ENCODE data around the gene CHST8.
"Not testable (repeated sequence)": the region's sequence is repeated elsewhere in the genome, so short reads cannot be mapped to it uniquely, and the experiment has no call there.

Gene CHST8

DNA sequence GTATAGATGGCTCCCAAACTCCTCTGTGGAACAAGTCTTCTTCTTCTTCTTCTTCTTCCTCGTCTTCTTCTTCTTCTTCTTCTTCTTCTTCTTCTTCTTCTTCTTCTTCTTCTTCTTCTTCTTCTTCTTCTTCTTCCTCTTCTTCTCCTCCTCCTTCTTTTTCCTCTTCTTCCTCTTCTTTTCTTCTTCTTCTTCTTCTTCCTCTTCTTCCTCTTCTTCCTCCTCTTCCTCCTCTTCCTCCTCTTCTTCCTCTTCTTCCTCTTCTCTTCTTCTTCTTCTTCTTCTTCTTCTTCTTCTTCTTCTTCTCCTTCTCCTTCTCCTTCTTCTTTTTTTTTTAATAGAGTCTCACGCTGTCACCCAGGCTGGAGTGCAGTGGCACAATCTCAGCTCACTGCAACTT lies 3.4 kb upstream of the CHST8 start:
- not testable (repeated sequence) for DNase-seq (ENCODE audit: low spot score)

DNA sequence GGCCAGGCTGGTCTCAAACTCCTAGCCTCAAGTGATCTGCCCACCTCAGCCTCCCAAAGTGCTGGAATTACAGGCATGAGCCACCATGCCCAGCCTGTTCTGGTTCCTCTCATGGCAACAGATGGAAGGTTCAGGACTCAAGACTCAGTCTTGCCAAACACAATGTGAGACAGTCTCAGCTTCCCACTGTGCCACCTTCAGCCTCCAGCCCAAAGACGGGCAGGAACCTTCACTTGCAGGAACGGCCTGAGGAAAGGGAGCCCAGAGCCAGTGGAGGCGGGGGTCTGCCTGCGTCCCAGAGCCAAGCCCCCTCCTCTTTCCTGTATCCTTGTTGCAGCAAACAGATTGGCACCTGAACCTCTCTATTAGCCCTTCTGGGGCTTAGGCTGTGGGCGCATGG lies 2.9 kb upstream of the CHST8 start:
- DNase-seq (ENCODE audit: low spot score): no peak

DNA sequence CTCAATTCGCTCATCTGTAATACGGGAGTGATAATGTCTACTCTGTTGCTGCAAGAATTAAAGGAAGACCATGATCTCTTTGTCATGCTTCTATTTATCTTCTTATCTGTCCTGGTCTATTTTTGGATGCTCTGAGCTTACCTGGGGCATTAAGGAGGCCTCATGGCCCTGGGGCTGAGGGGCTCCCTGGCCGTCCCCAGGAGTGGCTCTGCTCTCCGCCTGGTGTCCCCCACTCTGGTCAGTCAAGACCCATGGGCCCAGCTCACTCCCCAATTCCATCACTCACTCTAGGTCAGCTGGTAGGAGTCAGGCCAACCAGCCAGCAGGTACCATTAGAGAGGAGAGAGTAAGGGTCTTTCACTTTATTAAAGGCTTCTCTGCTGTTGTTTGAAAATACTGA lies 1.1 kb upstream of the CHST8 start:
- DNase-seq (ENCODE audit: low spot score): no peak

DNA sequence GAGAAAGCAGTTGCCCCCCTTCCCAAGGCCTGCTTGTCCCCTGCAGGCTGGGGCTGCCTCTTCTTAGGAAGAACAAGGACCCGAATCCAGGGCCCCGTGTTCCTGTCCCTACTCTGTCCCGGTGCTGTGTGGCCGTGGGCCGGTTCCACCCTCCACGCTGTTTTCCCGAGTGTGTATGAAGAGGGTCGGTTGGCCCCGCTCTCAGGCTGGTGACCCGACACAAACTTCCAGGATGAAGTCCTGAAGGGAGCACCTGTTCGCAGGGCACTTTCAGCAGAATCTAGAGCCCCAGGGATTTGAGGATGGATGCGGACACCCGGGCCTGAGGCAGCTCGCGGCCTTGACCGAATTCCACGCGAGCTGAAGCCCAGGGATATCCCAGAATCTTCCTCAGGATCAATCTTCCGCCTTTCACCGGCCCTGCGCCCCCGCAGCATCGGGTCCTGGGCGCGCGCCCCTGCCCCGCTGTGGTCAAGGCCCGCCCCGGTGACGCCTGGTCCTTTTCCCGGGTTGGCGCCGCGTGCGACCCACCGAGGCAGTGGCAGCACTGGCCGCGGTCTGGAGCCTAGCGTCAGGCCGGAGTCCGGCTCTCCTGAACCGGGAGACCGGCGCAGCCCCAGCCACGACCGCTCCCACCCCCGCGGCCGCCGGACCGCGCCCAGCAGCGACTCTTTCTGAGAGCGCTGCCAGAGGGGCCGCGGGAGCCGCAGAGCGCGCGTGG lies 528 bp upstream of the CHST8 start:
- DNase-seq (ENCODE audit: low spot score): no peak

- no peak for DNase-seq (ENCODE audit: low spot score)
Observed at GRCh38 chr19:33622505-33622808, 704 bp downstream of the CHST8 start.

DNA sequence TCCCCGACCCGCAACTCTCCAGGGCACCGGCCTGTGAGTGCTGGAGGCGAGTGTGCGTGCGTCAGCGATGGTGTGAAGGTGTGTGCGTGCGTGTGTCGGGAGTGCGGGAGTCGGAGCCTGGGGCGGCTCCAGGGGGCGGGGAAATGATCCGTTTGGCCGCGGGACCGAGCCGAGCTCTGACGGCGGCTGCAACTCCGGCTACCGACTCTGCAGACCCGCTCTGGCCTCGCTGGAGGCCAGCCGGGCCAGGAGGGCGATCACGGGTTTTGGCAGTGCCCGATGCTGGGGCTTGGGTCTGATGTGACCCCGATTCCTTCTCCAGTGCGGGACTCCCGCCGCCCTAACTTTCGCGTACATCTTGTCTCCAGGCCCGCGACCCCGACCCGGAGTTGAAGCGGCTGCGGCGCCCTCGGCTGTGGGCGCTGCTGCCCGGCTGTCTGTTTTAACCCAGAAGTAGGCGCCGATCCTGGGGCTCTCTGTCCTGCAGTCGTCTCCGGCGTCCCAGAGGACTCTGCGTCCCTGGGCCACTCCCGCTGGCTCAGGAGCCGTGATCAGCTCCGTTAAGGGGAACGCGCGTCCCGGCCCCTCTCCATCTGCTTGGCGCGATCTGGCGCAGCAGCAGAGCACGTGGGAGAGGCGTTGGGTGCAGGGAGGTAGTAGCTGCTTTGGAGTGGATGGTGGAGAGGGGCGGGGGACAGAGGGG lies 1.2 kb downstream of the CHST8 start:
- DNase-seq (ENCODE audit: low spot score): no peak

DNA sequence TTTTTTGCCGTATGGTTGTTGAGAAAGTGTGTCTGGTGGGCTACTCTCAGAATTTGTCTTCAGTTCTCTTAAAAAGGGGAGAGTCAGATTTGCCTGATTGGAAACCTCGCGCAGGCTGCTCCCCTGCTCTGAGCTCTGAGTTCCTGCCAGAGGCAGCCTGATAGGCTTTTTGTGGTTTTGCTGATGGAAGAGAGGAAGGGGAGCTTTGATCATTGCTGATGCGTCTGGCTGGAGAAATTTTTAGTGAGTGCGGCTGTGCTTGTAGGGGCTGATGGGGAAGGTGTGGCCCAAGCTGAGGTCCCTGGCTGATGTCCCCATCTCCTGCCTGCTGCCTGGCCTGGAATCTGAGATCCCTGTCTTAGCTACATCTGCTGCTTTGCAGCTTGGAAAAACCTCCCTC lies 2.8 kb downstream of the CHST8 start:
- no peak for DNase-seq (ENCODE audit: low spot score)

GRCh38 chr19:33627526-33627925 lies 5.8 kb downstream of the CHST8 start:
- no peak for DNase-seq (ENCODE audit: low spot score)

- no peak for DNase-seq (ENCODE audit: low spot score)
Observed at GRCh38 chr19:33627962-33628839, 6.4 kb downstream of the CHST8 start.

GRCh38 chr19:33628921-33629825 lies 7.4 kb downstream of the CHST8 start:
- peak; percentile 11 for DNase-seq (ENCODE audit: low spot score)

DNA sequence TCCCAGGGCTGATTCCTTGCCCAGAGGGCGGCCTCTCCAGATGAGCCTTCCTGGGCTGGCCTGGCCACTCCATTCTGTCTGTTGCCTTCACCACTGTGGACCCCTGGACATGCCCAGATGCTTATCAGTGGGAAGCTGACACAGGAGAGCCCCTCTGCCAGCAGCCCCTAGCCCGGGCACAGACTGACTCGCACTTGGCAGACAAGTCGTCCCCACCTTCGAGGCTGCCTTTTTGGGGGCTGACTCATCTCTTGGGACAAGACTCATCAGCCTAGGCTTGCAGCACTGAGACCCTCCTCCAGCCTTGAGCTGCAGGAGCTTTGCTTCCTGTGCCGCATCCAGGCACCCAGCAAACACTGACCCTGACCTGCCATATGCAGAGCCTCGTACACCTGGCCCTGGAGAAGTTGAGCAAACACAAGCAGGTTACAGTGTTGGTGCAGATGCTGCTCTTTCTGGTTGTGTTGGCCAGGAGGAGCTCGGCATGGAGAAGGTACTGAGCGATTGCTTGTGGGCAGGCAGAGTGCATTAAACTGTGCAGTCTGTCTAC lies 8.1 kb downstream of the CHST8 start:
- DNase-seq (ENCODE audit: low spot score): no peak

- DNase-seq (ENCODE audit: low spot score): no peak
Observed at GRCh38 chr19:33630880-33631608, 9.3 kb downstream of the CHST8 start.

DNA sequence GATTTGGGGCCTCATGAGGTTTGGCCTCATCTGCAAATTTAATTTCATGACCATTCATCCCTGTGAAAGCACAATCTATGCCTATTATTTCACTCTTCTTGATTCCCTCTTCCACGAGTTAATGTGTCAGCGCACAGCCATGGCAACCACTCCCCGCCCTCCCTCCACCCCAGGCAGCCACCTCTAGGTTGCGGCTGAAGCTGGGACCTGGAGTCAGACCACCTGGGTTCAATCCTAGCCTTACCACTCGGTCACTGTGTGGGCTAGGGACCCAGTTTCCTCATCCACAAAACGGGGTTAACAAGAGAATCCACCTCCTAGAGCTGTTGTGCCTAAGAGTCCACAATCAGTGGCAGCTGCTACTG lies 9.8 kb downstream of the CHST8 start:
- no peak for DNase-seq (ENCODE audit: low spot score)

- DNase-seq (ENCODE audit: low spot score): no peak
Observed at GRCh38 chr19:33634361-33635091, 12.8 kb downstream of the CHST8 start.

DNA sequence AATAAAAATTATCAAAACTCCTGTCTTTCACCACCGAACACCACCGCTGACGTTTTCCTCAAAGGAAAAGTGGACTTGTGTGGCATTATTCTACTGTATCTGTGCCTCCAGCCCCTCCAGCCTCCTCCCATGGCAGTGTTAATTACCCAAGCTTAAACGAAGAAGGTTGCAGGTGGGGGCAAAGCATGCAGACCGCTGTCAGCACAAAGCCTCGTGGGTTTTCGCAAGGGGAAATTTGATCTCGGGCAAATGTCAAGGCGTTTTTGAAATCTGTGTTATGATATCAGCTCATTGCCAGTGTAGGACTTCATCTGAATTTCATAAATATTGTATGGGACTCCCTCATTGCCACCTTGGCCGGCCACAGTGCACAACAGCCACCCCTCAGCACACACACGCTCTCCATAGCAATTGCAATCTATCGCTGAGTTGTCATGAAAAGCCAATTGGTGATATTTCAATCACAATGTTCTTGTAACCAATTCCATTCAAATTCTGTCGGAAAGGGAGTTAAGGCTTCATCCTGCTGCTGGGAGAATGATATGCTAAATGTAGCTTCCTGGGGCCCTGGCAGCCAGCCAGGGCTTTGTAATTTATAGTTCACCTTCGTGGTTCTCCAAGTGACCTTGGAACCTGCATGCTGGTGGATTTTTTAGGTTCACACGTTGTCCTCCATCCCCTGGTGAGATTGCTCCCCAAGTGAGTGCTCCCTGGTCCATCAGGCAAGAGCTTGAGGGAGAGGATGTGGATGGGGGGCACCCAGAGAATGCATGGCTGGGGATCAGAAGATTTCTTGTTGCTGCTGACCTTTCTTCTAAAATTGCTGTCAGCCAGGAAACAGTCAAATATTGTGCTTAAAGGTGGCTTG lies 16.6 kb downstream of the CHST8 start:
- no peak for DNase-seq (ENCODE audit: low spot score)

- DNase-seq (ENCODE audit: low spot score): no peak
Observed at GRCh38 chr19:33639035-33639681, 17.4 kb downstream of the CHST8 start.

GRCh38 chr19:33640773-33641172 lies 19.0 kb downstream of the CHST8 start:
- no peak for DNase-seq (ENCODE audit: low spot score)

- no peak for DNase-seq (ENCODE audit: low spot score)
Observed at GRCh38 chr19:33641261-33641660, 19.5 kb downstream of the CHST8 start.
